CD14-positive monocyte (primary cell): ENCODE results near the gene POLA1. TPM values are rescaled to one million over a fixed set of nuclear protein-coding genes. Genes with fewer than 3 reads are reported as not detected.
A peak's percentile ranks its signal among the peaks of the same experiment; 100 is the strongest.

Source experiments
- DNase-seq, 3 donors: peaks; one replicate each; pipeline ENCODE4 v3.0.0-alpha.2; 2011 to 2022
- H2AFZ ChIP-seq: 2 replicates; pipeline ENCODE4 v1.6.0; 2012; ENCODE audit warnings: mild to moderate bottlenecking, low read depth, low read length, inconsistent platforms; ENCODE audit not compliant: insufficient read depth, poor library complexity, severe bottlenecking
- H3K27ac ChIP-seq, 2 donors: 1 replicate in 1 of 2; 2 replicates in 1 of 2; pipeline ENCODE4 v1.5.1; 2012 to 2013; ENCODE audit warnings: low read length in 2 of 2, control low read depth in 1 of 2, inconsistent platforms in 1 of 2, low read depth in 1 of 2, mild to moderate bottlenecking in 1 of 2
- H3K27me3 ChIP-seq, 2 donors: one replicate each; pipeline versions ENCODE4 v1.6.0 to v1.6.1; 2011 to 2013; ENCODE audit warnings: low read length in 2 of 2; ENCODE audit not compliant: control insufficient read depth in 2 of 2, insufficient read depth in 2 of 2
- H3K36me3 ChIP-seq, 2 donors: replicated peaks in 1 of 2; 1 replicate in 1 of 2; 2 replicates in 1 of 2; pipeline versions ENCODE4 v1.5.1 to v1.6.1; 2012 to 2013; ENCODE audit warnings: low read length in 2 of 2, control low read depth in 1 of 2, inconsistent platforms in 1 of 2, mild to moderate bottlenecking in 1 of 2; ENCODE audit not compliant: insufficient read depth in 2 of 2, control insufficient read depth in 1 of 2
- H3K4me1 ChIP-seq, 2 donors: 1 replicate in 1 of 2; 2 replicates in 1 of 2; pipeline versions ENCODE4 v1.5.1 to v1.6.1; 2012 to 2013; ENCODE audit warnings: low read length in 2 of 2, control low read depth in 1 of 2, inconsistent platforms in 1 of 2, mild to moderate bottlenecking in 1 of 2, moderate library complexity in 1 of 2; ENCODE audit not compliant: insufficient read depth in 2 of 2, control insufficient read depth in 1 of 2
- H3K4me2 ChIP-seq: replicated peaks from 2 replicates; pipeline ENCODE3; 2012; ENCODE audit warnings: low read length, moderate library complexity, mild to moderate bottlenecking; ENCODE audit not compliant: poor library complexity, severe bottlenecking; ENCODE audit errors: extremely low read depth
- H3K4me3 ChIP-seq, 3 experiments: fragments of 200-600 bp in 1 of 3; sonication (generic) in 1 of 3; replicated peaks in 1 of 3; 1 replicate in 2 of 3; 2 replicates in 1 of 3; pipeline ENCODE4 v1.5.1; 2011 to 2013; ENCODE audit warnings: low read length in 3 of 3, mild to moderate bottlenecking in 3 of 3, control low read depth in 2 of 3, low read depth in 2 of 3, inconsistent platforms in 1 of 3, moderate library complexity in 1 of 3
- H3K79me2 ChIP-seq: 2 replicates; pipeline ENCODE4 v1.6.0; 2012; ENCODE audit warnings: mild to moderate bottlenecking, control low read depth, inconsistent platforms, low read length, moderate library complexity; ENCODE audit not compliant: insufficient read depth
- H3K9ac ChIP-seq: 2 replicates; pipeline ENCODE4 v1.6.0; 2017; ENCODE audit warnings: low read length, mild to moderate bottlenecking; ENCODE audit not compliant: insufficient read depth, poor library complexity, severe bottlenecking
- H3K9me3 ChIP-seq, 2 donors: replicated peaks in 1 of 2; 1 replicate in 1 of 2; 2 replicates in 1 of 2; pipeline versions ENCODE4 v1.5.1 to v1.6.1; 2012 to 2013; ENCODE audit warnings: low read length in 2 of 2, control low read depth in 1 of 2; ENCODE audit not compliant: control insufficient read depth in 1 of 2, insufficient read depth in 1 of 2
- H4K20me1 ChIP-seq: 2 replicates; pipeline ENCODE4 v1.6.0; 2012; ENCODE audit warnings: mild to moderate bottlenecking, low read length, control low read depth, moderate library complexity; ENCODE audit not compliant: insufficient read depth
- H3K27ac Mint-ChIP-seq, 7 donors: one replicate each; pipeline ENCODE4 v1.8.0; 2020; ENCODE audit warnings: mild to moderate bottlenecking in 7 of 7, mixed read lengths in 7 of 7, moderate library complexity in 6 of 7, inconsistent platforms in 2 of 7
- H3K27me3 Mint-ChIP-seq, 3 donors: one replicate each; pipeline ENCODE4 v1.8.0; 2021 to 2022; ENCODE audit warnings: low read depth in 3 of 3, mild to moderate bottlenecking in 3 of 3, mixed read lengths in 3 of 3, moderate library complexity in 3 of 3, inconsistent platforms in 1 of 3
- H3K36me3 Mint-ChIP-seq, 2 donors: one replicate each; pipeline ENCODE4 v1.8.0; 2020; ENCODE audit warnings: mixed read lengths in 2 of 2, inconsistent platforms in 1 of 2, mild to moderate bottlenecking in 1 of 2
- H3K4me1 Mint-ChIP-seq: one replicate; pipeline ENCODE4 v1.8.0; 2020; ENCODE audit warnings: mild to moderate bottlenecking, mixed read lengths
- H3K4me3 Mint-ChIP-seq, 2 donors: one replicate each; pipeline ENCODE4 v1.8.0; 2020; ENCODE audit warnings: mild to moderate bottlenecking in 2 of 2, mixed read lengths in 2 of 2, moderate library complexity in 1 of 2
- H3K9me3 Mint-ChIP-seq, 7 donors: one replicate each; pipeline ENCODE4 v1.8.0; 2020 to 2022; ENCODE audit warnings: mixed read lengths in 7 of 7, mild to moderate bottlenecking in 6 of 7, moderate library complexity in 6 of 7, inconsistent platforms in 2 of 7
- CTCF ChIP-seq: fragments of 200-600 bp; IDR thresholded peaks from one replicate; pipeline ENCODE4 v1.8.0; 2022; ENCODE audit warnings: antibody characterized with exemption, mild to moderate bottlenecking
- WGBS: methylation state at CpG from one replicate; pipeline ENCODE4 v1.1.5; 2013; ENCODE audit warnings: missing lambda C conversion rate; ENCODE audit not compliant: insufficient coverage; 5-methylcytosine and 5-hydroxymethylcytosine counted together
- intact Hi-C, 2 donors: fragments of 100-400 bp; cut with micrococcal nuclease; formaldehyde crosslinking; loops; one replicate each; pipeline versions ENCODE4 v1.15.0 to v1.15.1; 2023
- polyA plus RNA-seq, 3 donors: library from polyadenylated mRNA; depleted of rRNA in 1 of 3; unstranded in 2 of 3; stranded (reverse) in 1 of 3; fragments of 300-500 nt in 2 of 3; fragments of >200 nt in 1 of 3; fragmentation: Illumina TruSeq in 2 of 3; gene quantifications; 1 replicate in 2 of 3; 2 replicates in 1 of 3; pipeline ENCODE4 v1.2.3, GENCODE V29; 2012 to 2021

The POLA1 gene
- polyA plus RNA-seq, 3 donors: 1.2 to 1.4 (median 1.3) TPM

GRCh38 chrX:25017667-25018247 is 324.0 kb downstream of the POLA1 start:
- no peak for TF ChIP-seq CTCF

GRCh38 chrX:25018682-25019081 is 325.0 kb downstream of the POLA1 start:
- Mint-ChIP-seq H3K27ac (no peak overlapping the region), H3K4me3 (peak overlapping the region in 1 of 2 donors; percentile 66), H3K36me3 (peaks cover 0 to 14% of the 10 kb centered on the region in 2 donors), H3K9me3 (peaks cover 0 to 52% (median 41%) of the 10 kb centered on the region in 7 donors), H3K27me3 (peaks cover 84 to 94% (median 92%) of the 10 kb centered on the region in 3 donors), H3K4me1 (peaks cover 46% of the 10 kb centered on the region)
- Histone ChIP-seq H4K20me1 (no peaks in the 10 kb centered on the region), H2AFZ (no peak overlapping the region), H3K36me3 (no peaks in the 10 kb centered on the region), H3K4me2 (no peak overlapping the region), H3K27ac (no peak overlapping the region), H3K79me2 (no peaks in the 10 kb centered on the region), H3K4me3 (no peak overlapping the region), H3K9ac (no peak overlapping the region), H3K4me1 (peaks cover 16 to 23% of the 10 kb centered on the region in 2 donors), H3K9me3 (peaks cover 0 to 58% of the 10 kb centered on the region in 2 donors), H3K27me3 (peaks cover 73 to 99% of the 10 kb centered on the region in 2 donors)
- no CpG with 5 or more reads among the region's 3 CpGs for WGBS
- intact Hi-C loops: no loop called here
- TF ChIP-seq CTCF: no peak
- DNase-seq: no peak

More at GRCh38 chrX:25017667-25018247, 324.0 kb downstream of the POLA1 start:
- Histone ChIP-seq H3K9ac (no peak overlapping the region), H3K36me3 (no peaks in the 10 kb centered on the region), H3K9me3 (peaks cover 0 to 58% of the 10 kb centered on the region in 2 donors), H4K20me1 (no peaks in the 10 kb centered on the region), H3K27ac (no peak overlapping the region), H3K4me1 (peaks cover 22 to 23% of the 10 kb centered on the region in 2 donors), H3K27me3 (peaks cover 69 to 93% of the 10 kb centered on the region in 2 donors), H3K4me3 (no peak overlapping the region), H2AFZ (no peak overlapping the region), H3K79me2 (no peaks in the 10 kb centered on the region), H3K4me2 (no peak overlapping the region)
- intact Hi-C loops: no loop called here
- peaks cover 0 to 56% (median 45%) of the 10 kb centered on the region in 7 donors for H3K9me3 Mint-ChIP-seq
- H3K27ac Mint-ChIP-seq: no peak overlapping the region
- H3K36me3 Mint-ChIP-seq: peaks cover 0 to 14% of the 10 kb centered on the region in 2 donors
- peaks cover 47% of the 10 kb centered on the region for H3K4me1 Mint-ChIP-seq
- DNase-seq: no peak
- peak overlapping the region; percentile 51 to 82 for H3K4me3 Mint-ChIP-seq
- H3K27me3 Mint-ChIP-seq: peaks cover 79 to 91% (median 87%) of the 10 kb centered on the region in 3 donors
- 4% methylated on average over 5 of the region's 32 CpGs for WGBS
